HepG2 (cell line): ENCODE data around the gene DAAM2. TPM values are rescaled to one million over a fixed set of nuclear protein-coding genes. Genes with fewer than 3 reads are reported as not detected.

Experiments
- FOXK1 ChIP-seq: sonication (generic); formaldehyde crosslinking; IDR thresholded peaks from 2 replicates; pipeline ENCODE4 v1.4.0; 2020; ENCODE audit warnings: low read depth, missing genetic modification reagents, borderline replicate concordance
- GLI4 ChIP-seq: sonication (generic); formaldehyde crosslinking; IDR thresholded peaks from 2 replicates; pipeline ENCODE4 v1.5.1; 2020; ENCODE audit warnings: missing genetic modification reagents, mild to moderate bottlenecking, moderate library complexity, borderline replicate concordance
- PPARG ChIP-seq: conservative IDR thresholded peaks from 2 replicates; pipeline ENCODE4 v1.6.1; 2016; ENCODE audit warnings: missing biosample characterization, missing genetic modification reagents
- SATB2 ChIP-seq: sonication (generic); formaldehyde crosslinking; IDR thresholded peaks from 2 replicates; pipeline ENCODE4 v1.5.0; 2020; ENCODE audit warnings: missing genetic modification reagents
- SOX6 ChIP-seq, 2 experiments: fragments of 450-650 bp in 1 of 2; sonication (generic) in 1 of 2; formaldehyde crosslinking in 1 of 2; IDR thresholded peaks; 2 replicates each; pipeline versions ENCODE4 v1.4.0 to v1.6.1; 2017 to 2020; ENCODE audit warnings: antibody characterized with exemption in 1 of 2, mild to moderate bottlenecking in 1 of 2, missing genetic modification reagents in 1 of 2
- WIZ ChIP-seq: sonication (generic); formaldehyde crosslinking; IDR thresholded peaks from 2 replicates; pipeline ENCODE4 v1.5.1; 2020; ENCODE audit warnings: mild to moderate bottlenecking, missing genetic modification reagents
- ZC3H13 ChIP-seq: sonication (generic); formaldehyde crosslinking; IDR thresholded peaks from 2 replicates; pipeline ENCODE4 v1.8.1; 2023; ENCODE audit warnings: mild to moderate bottlenecking, missing genetic modification reagents, moderate library complexity
- ZFAT ChIP-seq: sonication (generic); formaldehyde crosslinking; conservative IDR thresholded peaks from 2 replicates; pipeline ENCODE4 v1.8.1; 2023; ENCODE audit warnings: missing genetic modification reagents, inconsistent platforms
- ZNF34 ChIP-seq: sonication (generic); formaldehyde crosslinking; IDR thresholded peaks from 2 replicates; pipeline ENCODE4 v1.4.0; 2020; ENCODE audit warnings: mild to moderate bottlenecking, missing genetic modification reagents, borderline replicate concordance
- ZNF792 ChIP-seq: IDR thresholded peaks from 2 replicates; pipeline ENCODE4 v1.6.1; 2016
- polyA plus RNA-seq, 8 experiments: library from polyadenylated mRNA; depleted of rRNA in 3 of 8; stranded (reverse) in 7 of 8; unstranded in 1 of 8; fragments of >200 nt; fragmentation: Illumina TruSeq in 4 of 8; extraction: Trizol in 4 of 8; gene quantifications; 2 replicates each; pipeline versions ENCODE4 v1.2.1 to v1.2.3, GENCODE V29; 2011 to 2016; ENCODE audit warnings: low read depth in 4 of 8, missing spikeins in 1 of 8, mixed read lengths in 1 of 8; ENCODE audit not compliant: insufficient read depth in 1 of 8
- total RNA-seq, 5 experiments: library from RNA; depleted of rRNA; stranded (reverse); fragments of >200 nt; fragmentation: Illumina TruSeq; extraction: Trizol; gene quantifications; 2 replicates each; pipeline ENCODE4 v1.2.3, GENCODE V29; 2016; ENCODE audit warnings: low read depth in 1 of 5
- TF ChIP-seq, protein P1 (sequence below), 2 experiments: sonication (generic) in 1 of 2; formaldehyde crosslinking in 1 of 2; IDR thresholded peaks; 2 replicates each; pipeline versions ENCODE4 v1.6.1 to v1.9.0; 2014 to 2022; ENCODE audit warnings: antibody characterized with exemption in 1 of 2, borderline replicate concordance in 1 of 2, inconsistent platforms in 1 of 2, low read depth in 1 of 2, missing genetic modification reagents in 1 of 2

Gene DAAM2
- total and polyA plus RNA-seq, 2 of the 13 experiments (the other 11 are each of a cell fraction or from before 2014, with no cell fraction given) = 0.01 TPM; not detected in 1

- TF ChIP-seq, protein P1, sequence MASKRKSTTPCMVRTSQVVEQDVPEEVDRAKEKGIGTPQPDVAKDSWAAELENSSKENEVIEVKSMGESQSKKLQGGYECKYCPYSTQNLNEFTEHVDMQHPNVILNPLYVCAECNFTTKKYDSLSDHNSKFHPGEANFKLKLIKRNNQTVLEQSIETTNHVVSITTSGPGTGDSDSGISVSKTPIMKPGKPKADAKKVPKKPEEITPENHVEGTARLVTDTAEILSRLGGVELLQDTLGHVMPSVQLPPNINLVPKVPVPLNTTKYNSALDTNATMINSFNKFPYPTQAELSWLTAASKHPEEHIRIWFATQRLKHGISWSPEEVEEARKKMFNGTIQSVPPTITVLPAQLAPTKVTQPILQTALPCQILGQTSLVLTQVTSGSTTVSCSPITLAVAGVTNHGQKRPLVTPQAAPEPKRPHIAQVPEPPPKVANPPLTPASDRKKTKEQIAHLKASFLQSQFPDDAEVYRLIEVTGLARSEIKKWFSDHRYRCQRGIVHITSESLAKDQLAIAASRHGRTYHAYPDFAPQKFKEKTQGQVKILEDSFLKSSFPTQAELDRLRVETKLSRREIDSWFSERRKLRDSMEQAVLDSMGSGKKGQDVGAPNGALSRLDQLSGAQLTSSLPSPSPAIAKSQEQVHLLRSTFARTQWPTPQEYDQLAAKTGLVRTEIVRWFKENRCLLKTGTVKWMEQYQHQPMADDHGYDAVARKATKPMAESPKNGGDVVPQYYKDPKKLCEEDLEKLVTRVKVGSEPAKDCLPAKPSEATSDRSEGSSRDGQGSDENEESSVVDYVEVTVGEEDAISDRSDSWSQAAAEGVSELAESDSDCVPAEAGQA (IDR thresholded peaks at IDR 0.05; ENCODE audit: low read depth) = no peak
- TF ChIP-seq, protein P1 (CRISPR knock-in tag; IDR thresholded peaks at IDR 0.05; ENCODE audit: borderline replicate concordance) = no peak
- TF ChIP-seq ZNF34 (CRISPR knock-in tag) (no peak), SATB2 (no peak), SOX6 (IDR thresholded peaks at IDR 0.05) (no peak), SOX6 (CRISPR knock-in tag; IDR thresholded peaks at IDR 0.05) (no peak), WIZ (no peak), ZC3H13 (CRISPR knock-in tag) (no peak), PPARG (CRISPR knock-in tag) (no peak), ZNF792 (CRISPR knock-in tag) (no peak), ZFAT (CRISPR knock-in tag) (no peak), FOXK1 (CRISPR knock-in tag) (no peak), GLI4 (no peak)
Measured at GRCh38 chr6:39821046-39821740, 29.0 kb downstream of the DAAM2 start (continued).
